WI38 (cell line): Measurements from ENCODE around the gene CLEC4D.
"Not testable (repeated sequence)": the region's sequence is repeated elsewhere in the genome, so short reads cannot be mapped to it uniquely, and the experiment has no call there.

Experiments
- H3K4me3 ChIP-seq: 2 replicates; pipeline ENCODE4 v1.5.1; 2011; ENCODE audit warnings: low read depth, mild to moderate bottlenecking, control low read depth, low read length
- TF ChIP-seq, protein P1 (sequence below): IDR thresholded peaks from 2 replicates; pipeline ENCODE4 v1.5.1; 2012; ENCODE audit warnings: low read depth, mild to moderate bottlenecking, control low read depth, low read length

The CLEC4D gene

DNA sequence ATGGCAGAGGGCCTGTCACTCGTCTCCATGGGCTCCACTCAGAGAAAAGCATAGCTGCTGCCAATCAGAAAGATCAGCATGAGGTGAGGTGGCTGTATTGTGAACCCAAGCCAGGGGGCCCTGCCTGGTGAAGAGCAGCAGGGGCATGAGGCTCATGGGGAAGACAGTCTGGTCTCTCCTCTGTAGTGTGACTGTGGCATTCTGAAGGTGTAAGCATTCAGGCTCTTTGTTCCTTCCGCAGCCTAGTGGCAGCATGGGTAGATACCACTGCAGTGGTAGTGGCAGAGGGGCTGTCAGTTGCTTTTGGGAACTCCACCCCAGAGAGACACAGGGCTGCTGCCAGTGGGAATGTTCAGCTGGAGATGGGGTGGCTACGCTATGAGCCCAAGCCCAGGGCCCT is 5.1 kb upstream of the CLEC4D start:
- TF ChIP-seq, protein P1, sequence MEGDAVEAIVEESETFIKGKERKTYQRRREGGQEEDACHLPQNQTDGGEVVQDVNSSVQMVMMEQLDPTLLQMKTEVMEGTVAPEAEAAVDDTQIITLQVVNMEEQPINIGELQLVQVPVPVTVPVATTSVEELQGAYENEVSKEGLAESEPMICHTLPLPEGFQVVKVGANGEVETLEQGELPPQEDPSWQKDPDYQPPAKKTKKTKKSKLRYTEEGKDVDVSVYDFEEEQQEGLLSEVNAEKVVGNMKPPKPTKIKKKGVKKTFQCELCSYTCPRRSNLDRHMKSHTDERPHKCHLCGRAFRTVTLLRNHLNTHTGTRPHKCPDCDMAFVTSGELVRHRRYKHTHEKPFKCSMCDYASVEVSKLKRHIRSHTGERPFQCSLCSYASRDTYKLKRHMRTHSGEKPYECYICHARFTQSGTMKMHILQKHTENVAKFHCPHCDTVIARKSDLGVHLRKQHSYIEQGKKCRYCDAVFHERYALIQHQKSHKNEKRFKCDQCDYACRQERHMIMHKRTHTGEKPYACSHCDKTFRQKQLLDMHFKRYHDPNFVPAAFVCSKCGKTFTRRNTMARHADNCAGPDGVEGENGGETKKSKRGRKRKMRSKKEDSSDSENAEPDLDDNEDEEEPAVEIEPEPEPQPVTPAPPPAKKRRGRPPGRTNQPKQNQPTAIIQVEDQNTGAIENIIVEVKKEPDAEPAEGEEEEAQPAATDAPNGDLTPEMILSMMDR, result no peak
- no peak overlapping the region for H3K4me3 ChIP-seq

DNA sequence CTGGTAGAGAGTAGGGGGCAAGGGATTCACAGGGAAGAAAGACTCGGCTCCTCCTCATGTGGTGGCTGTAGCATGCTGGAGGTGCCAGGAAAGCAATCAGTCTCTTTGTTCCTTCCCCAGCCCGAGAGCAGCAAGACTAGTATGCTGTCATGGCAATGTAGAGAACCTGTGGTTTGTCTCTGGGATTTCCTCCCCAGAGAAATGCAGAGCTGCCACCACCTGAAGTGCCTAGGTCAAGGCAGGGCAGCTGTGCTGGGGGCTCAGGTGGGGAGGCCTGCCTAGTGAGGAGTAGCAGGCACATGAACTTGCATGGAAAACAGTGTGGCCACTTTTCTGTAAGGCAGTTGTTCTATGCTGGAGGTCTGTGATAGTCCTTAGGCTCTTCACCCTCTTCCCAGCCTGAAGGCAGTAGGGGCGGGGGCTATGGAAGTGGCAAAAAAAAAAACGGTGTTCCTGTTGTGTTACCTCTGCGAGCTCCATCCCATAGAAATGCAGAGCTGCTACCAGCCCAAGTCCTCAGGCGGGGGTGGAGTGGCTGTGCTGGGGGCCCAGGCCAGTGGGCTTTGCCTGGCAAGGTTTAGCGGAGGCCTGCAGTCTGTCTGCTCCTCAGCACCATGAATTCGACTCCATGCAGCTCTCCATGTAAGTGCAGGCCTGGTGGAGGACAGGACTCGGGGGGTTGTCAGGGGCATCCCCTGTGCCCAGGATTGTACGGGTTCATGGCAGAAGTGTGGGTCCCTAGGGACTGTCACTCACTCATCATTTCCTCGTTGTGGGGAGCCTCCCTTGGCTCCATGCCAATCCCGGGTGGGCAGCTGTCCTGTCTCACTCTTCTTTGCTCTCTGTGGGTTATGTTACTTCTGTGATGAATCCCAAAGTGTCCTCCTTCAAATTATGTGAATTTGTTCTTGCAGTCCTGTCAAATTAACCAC is 4.1 kb upstream of the CLEC4D start:
- H3K4me3 ChIP-seq, result no peak overlapping the region
- TF ChIP-seq, protein P1, result no peak

DNA sequence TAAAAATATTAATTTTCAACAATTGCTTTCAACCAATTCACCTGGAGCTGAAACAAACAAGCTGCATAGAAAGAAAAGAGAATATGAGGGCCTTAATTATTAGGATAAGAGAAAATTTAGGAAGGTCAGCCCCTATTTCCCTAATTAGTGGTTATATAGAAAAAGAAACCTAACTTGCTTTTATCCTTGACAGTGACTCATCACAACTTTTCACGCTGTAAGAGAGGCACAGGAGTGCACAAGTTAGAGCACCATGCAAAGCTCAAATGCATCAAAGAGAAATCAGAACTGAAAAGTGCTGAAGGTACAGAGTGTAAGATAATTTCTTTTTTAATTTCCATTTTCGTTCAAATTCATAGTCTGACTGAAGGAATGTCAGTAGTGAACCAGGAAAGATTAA is 4.7 kb downstream of the CLEC4D start:
- TF ChIP-seq, protein P1, result no peak

DNA sequence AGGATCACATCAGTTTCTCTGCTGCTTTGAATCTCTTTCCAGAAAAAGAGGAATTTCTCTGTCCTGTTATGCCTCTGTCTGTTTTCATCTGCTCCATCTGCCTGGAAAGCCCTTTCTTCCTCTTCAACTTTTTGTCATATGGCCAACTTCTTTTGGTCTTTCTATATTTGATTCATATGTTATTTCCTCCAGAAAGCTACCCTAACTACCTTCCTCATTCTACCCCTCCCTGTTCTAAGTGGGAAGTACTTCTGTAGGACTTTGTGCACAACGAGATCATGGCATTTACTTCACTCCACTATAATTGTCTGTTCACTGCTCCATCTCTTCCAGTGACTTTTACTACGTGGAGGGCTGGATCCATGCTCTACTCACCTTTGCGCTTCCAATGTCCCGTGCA is 5.9 kb downstream of the CLEC4D start:
- TF ChIP-seq, protein P1, result no peak
- H3K4me3 ChIP-seq, result no peak overlapping the region

More for the DNA sequence above, 4.7 kb downstream of the CLEC4D start:
- no peak overlapping the region for H3K4me3 ChIP-seq

DNA sequence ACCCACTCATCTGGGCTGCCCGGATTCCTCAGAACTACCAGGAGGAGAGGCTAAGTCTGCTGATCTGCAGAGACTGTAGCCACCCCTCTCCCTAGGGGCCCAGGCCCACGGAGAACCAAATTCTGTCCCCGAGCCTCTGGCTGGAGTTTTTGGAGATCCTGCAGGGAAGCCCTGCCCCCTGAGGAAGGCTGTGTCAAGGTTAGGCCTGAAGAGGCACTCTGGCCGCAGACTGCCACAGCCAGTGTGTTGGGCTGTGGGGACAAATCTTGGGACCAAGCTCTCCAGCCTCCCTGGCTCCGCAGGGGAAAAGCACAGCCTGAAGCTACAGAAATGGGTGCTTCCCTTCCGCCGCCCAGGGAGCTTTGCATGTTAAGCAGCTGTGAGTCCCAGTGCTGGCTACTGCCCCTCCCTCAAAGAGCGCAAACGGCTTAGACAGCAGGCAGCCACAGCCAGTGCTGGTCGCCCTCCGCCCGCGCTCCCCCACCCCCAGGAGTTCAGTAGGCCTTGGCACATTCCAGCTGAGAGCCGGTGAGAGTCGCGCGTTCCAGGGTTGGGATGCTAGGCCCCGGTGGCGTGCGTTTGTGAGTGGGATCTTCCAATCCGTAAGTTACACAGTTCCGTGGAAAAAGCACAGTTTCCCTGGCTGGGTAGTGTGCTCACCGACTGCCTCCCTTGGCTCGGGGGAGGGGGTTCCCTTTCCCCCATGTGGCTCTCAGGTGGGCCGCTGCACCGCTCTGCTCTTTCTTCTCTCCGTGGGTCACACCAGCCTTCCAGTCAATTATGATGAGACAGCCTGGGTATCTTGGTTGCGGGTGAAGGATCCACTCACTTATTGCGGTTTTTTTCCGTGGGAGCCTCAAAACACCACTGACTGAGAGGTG is 14.2 kb downstream of the CLEC4D start:
- no peak overlapping the region for H3K4me3 ChIP-seq

DNA sequence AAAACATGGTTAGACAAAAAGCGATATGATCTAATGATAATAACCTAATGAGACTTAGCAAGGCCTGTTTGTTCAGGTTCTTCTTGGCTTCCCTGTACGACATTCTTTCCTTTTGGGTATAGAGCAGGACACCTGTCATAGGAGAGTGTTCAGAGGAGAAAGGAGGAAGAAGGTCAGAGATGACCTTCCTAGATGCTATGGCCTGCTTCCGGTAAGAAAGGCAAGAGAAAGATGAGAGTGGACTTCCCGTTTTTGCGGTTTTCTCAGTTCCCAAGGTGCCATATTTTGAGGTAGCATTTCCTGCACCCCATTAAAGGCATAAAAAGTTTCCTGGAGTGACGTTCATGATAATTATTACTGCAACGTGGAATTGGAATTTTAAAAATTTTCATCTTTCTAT is 18.7 kb downstream of the CLEC4D start:
- no peak overlapping the region for H3K4me3 ChIP-seq
- TF ChIP-seq, protein P1, result no peak

More for the DNA sequence above, 14.2 kb downstream of the CLEC4D start:
- TF ChIP-seq, protein P1, result no peak

DNA sequence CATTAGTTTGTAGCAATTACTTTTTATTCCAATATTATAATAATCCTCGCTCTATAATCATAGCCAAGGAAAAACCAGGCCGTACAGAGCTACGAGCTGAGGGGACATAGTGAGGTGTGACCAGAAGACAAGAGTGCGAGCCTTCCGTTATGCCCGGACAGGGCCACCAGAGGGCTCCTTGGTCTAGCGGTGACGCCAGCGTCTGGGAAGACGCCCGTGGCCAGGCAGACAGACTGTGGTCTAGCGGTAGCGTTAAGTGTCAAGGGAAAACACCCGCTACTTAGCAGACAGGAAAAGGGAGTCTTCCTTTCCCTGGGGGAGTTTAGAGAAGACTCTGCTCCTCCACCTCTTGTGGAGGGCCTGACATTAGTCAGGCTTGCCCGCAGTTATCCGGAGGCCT is 24.5 kb downstream of the CLEC4D start:
- not testable (repeated sequence) for H3K4me3 ChIP-seq

DNA sequence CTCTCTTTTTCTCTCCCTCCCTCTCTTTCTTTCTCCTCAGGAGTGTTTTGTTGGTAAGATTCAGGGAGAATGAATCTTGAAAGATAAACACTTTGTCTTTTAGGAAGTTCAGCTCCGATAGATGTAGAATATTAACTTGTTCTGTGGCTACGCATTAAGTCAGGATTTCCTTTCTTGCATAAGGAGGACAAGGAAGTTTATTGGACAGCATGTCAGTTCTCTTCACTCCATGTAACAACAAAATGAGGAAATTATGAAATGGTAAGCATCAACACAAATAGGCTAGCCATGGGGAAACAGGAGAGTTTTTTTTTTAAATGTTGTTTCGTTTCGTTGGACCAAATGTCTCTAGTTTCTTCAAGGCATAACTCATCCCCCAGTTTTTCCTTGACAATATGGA is 27.5 kb downstream of the CLEC4D start, which contains the start of gene CLEC4E:
Gene CLEC4E (minus strand): TSS at position 75 of the 400 bp plus-strand sequence. CDS start 108 bp downstream, outside the sequence.
- H3K4me3 ChIP-seq, result not testable (repeated sequence)
